ENCODE data around the gene GPC5. TPM values are rescaled to one million over a fixed set of nuclear protein-coding genes. Genes with fewer than 3 reads are reported as not detected.

The GPC5 gene
- total and polyA plus RNA-seq, 2 donors (not counting 3 experiments of a cell fraction or from before 2014, with no cell fraction given), result 0.59 to 0.97 TPM

DNA sequence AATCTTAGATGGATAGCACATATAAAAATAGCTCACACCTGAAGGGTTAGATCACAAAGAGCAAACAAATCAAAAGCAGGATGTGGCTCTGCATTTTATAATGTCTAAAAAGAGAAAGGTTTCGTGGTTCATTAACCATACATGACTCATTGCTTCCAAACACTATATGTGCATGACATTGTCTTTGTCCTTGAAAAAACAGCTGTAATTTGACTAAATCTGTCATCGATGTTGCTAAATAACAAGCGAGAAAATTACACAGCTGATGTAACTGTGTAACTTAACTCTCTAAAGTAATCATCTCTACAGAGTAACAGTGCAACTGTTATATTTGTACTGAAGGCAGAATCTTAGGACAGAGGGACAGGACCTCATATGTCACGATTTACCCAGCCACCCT, 1445.1 kb downstream of the GPC5 start:
- ChIA-PET CTCF (no interaction called here), POLR2A (no interaction called here)
- Histone ChIP-seq H3K9me1 (replicated peaks; ENCODE audit: control insufficient read depth, extremely low read depth, insufficient read depth, low read length) (no peaks in the 10 kb centered on the region), H3K4me2 (ENCODE audit: insufficient read depth, low read length) (no peak overlapping the region), H3K27ac (ENCODE audit: insufficient read depth, low read depth, low read length) (no peak overlapping the region), H3K9me3 (replicated peaks; ENCODE audit: control insufficient read depth, insufficient read depth, low read length) (peaks cover 5% of the 10 kb centered on the region), H3K4me1 (ENCODE audit: control insufficient read depth, extremely low read depth, insufficient read depth, low read length) (no peaks in the 10 kb centered on the region), H3K9ac (replicated peaks; ENCODE audit: extremely low read depth, insufficient read depth, low read length) (no peak overlapping the region), H2AFZ (ENCODE audit: low read depth, low read length) (no peak overlapping the region), H3K27me3 (ENCODE audit: control insufficient read depth in 2 of 2, insufficient read depth in 2 of 2, low read length in 2 of 2) (no peaks in the 10 kb centered on the region), H3K79me2 (ENCODE audit: control insufficient read depth, insufficient read depth, low read length) (no peaks in the 10 kb centered on the region), H4K20me1 (replicated peaks; ENCODE audit: control insufficient read depth, extremely low read depth, insufficient read depth, low read length) (no peaks in the 10 kb centered on the region), H3K4me3 (replicated peaks in 1 of 3; ENCODE audit: insufficient read depth in 1 of 3, low read depth in 1 of 3, low read length in 3 of 3) (no peak overlapping the region), H3K36me3 (ENCODE audit: control insufficient read depth in 2 of 2, extremely low read depth in 1 of 2, insufficient read depth in 2 of 2, low read length in 2 of 2) (no peaks in the 10 kb centered on the region)
- dilution Hi-C loops (cut with MboI; ENCODE audit: extremely low pct_ligation_motif_present, low sequenced_read_pairs) (no loop called here), intact Hi-C loops (cut with micrococcal nuclease) (no loop called here)
- FAIRE-seq (no peak), DNase-seq (ENCODE audit: low read depth, low spot score) (no peak)
- no TSS peak for BruUV-seq (replicated peaks)
- TF ChIP-seq POLR2AphosphoS5 (IDR thresholded peaks at IDR 0.05; ENCODE audit: insufficient read depth, low read depth, low read length), result no peak
- TF ChIP-seq JUN (IDR thresholded peaks at IDR 0.05; ENCODE audit: borderline replicate concordance, insufficient read depth, insufficient read length, low read depth), result peak; percentile 9

DNA sequence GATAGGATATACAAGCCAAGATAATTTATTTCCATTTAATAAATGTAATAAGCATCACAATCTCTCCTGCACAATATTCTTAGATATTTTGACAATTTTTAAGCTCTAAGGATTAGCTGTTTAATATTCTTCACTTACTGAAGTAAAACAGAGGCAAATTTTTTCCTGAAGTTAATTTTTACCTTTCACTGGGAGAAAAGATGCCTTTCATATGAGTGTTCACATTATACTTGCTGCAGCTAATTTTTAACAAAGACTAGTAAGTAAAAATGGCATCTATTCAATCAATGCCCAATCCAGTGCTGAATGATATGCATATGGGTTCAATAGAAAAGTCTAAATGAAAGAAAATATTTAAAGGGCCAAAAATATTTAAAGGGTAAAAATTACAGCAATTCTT, 1451.0 kb downstream of the GPC5 start:
- dilution Hi-C loops (cut with MboI; ENCODE audit: extremely low pct_ligation_motif_present, low sequenced_read_pairs), result no loop called here
- CTCF ChIA-PET, result no interaction called here

More for the DNA sequence above, 1451.0 kb downstream of the GPC5 start:
- H3K79me2 ChIP-seq (ENCODE audit: control insufficient read depth, insufficient read depth, low read length), result no peaks in the 10 kb centered on the region
- no peaks in the 10 kb centered on the region for H4K20me1 ChIP-seq (replicated peaks; ENCODE audit: control insufficient read depth, extremely low read depth, insufficient read depth, low read length)
- no peaks in the 10 kb centered on the region for H3K36me3 ChIP-seq (ENCODE audit: control insufficient read depth in 2 of 2, extremely low read depth in 1 of 2, insufficient read depth in 2 of 2, low read length in 2 of 2)
- BruUV-seq (replicated peaks), result no TSS peak
- intact Hi-C loops (cut with micrococcal nuclease), result no loop called here
- TF ChIP-seq EZH2 (IDR thresholded peaks at IDR 0.05; ENCODE audit: borderline replicate concordance, low read depth, low read length, severe bottlenecking), result no peak
- TF ChIP-seq MYC (IDR thresholded peaks at IDR 0.05; ENCODE audit: low read depth, low read length), result no peak
- TF ChIP-seq FOS (IDR thresholded peaks at IDR 0.05; ENCODE audit: borderline replicate concordance, insufficient read depth, low read length), result no peak
- TF ChIP-seq, protein P1, sequence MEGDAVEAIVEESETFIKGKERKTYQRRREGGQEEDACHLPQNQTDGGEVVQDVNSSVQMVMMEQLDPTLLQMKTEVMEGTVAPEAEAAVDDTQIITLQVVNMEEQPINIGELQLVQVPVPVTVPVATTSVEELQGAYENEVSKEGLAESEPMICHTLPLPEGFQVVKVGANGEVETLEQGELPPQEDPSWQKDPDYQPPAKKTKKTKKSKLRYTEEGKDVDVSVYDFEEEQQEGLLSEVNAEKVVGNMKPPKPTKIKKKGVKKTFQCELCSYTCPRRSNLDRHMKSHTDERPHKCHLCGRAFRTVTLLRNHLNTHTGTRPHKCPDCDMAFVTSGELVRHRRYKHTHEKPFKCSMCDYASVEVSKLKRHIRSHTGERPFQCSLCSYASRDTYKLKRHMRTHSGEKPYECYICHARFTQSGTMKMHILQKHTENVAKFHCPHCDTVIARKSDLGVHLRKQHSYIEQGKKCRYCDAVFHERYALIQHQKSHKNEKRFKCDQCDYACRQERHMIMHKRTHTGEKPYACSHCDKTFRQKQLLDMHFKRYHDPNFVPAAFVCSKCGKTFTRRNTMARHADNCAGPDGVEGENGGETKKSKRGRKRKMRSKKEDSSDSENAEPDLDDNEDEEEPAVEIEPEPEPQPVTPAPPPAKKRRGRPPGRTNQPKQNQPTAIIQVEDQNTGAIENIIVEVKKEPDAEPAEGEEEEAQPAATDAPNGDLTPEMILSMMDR (IDR thresholded peaks at IDR 0.05; ENCODE audit: extremely low read depth in 1 of 2, insufficient read depth in 1 of 2, low read depth in 1 of 2, low read length in 2 of 2), result no peak
- TF ChIP-seq, protein P2, sequence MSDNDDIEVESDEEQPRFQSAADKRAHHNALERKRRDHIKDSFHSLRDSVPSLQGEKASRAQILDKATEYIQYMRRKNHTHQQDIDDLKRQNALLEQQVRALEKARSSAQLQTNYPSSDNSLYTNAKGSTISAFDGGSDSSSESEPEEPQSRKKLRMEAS (IDR thresholded peaks at IDR 0.05; ENCODE audit: insufficient read depth, insufficient read length), result no peak
- no peak for TF ChIP-seq JUN (IDR thresholded peaks at IDR 0.05; ENCODE audit: borderline replicate concordance, insufficient read depth, insufficient read length, low read depth)
- TF ChIP-seq POLR2AphosphoS5 (IDR thresholded peaks at IDR 0.05; ENCODE audit: insufficient read depth, low read depth, low read length), result no peak
- no peak for TF ChIP-seq POLR2A (IDR thresholded peaks at IDR 0.05; ENCODE audit: low read depth, low read length)
- no peak for TF ChIP-seq GATA2 (IDR thresholded peaks at IDR 0.05; ENCODE audit: insufficient read depth, insufficient read length, low read depth, low read length)
- no peak overlapping the region for H3K4me2 ChIP-seq (ENCODE audit: insufficient read depth, low read length)
- POLR2A ChIA-PET, result no interaction called here
- no peak overlapping the region for H2AFZ ChIP-seq (ENCODE audit: low read depth, low read length)
- FAIRE-seq (no peak), DNase-seq (ENCODE audit: low read depth, low spot score) (no peak)
- H3K27ac ChIP-seq (ENCODE audit: insufficient read depth, low read depth, low read length), result no peak overlapping the region
- H3K9ac ChIP-seq (replicated peaks; ENCODE audit: extremely low read depth, insufficient read depth, low read length), result no peak overlapping the region
- H3K9me3 ChIP-seq (replicated peaks; ENCODE audit: control insufficient read depth, insufficient read depth, low read length), result no peaks in the 10 kb centered on the region
- no peak overlapping the region for H3K4me3 ChIP-seq (replicated peaks in 1 of 3; ENCODE audit: insufficient read depth in 1 of 3, low read depth in 1 of 3, low read length in 3 of 3)
- no peaks in the 10 kb centered on the region for H3K9me1 ChIP-seq (replicated peaks; ENCODE audit: control insufficient read depth, extremely low read depth, insufficient read depth, low read length)
- H3K27me3 ChIP-seq (ENCODE audit: control insufficient read depth in 2 of 2, insufficient read depth in 2 of 2, low read length in 2 of 2), result no peaks in the 10 kb centered on the region
- no peaks in the 10 kb centered on the region for H3K4me1 ChIP-seq (ENCODE audit: control insufficient read depth, extremely low read depth, insufficient read depth, low read length)

Measured in endothelial cell of umbilical vein (primary cell).